Heart right ventricle (tissue), 16 donors: ENCODE results near the gene EIPR1. TPM values are rescaled to one million over a fixed set of nuclear protein-coding genes. Genes with fewer than 3 reads are reported as not detected.

Experiments used
- ATAC-seq, 8 donors: fragments of 200-7000 bp; cut with Tn5 transposase; one replicate each; pipeline ENCODE4 v1.9.1; 2020; ENCODE audit warnings: mild to moderate bottlenecking in 8 of 8, moderate library complexity in 8 of 8, moderate number of reproducible peaks in 1 of 8
- DNase-seq, 2 donors: peaks; one replicate each; pipeline ENCODE4 v3.0.0-alpha.2; 2020
- H3K27ac ChIP-seq, 10 donors: fragments of 200-600 bp; sonication (generic) in 2 of 10; one replicate each; pipeline versions ENCODE4 v1.5.0 to v1.8.0; 2020 to 2022; ENCODE audit warnings: mild to moderate bottlenecking in 3 of 10
- H3K27me3 ChIP-seq, 7 donors: fragments of 200-600 bp; one replicate each; pipeline ENCODE4 v1.8.0; 2021 to 2022; ENCODE audit warnings: mild to moderate bottlenecking in 2 of 7
- H3K36me3 ChIP-seq, 9 donors: fragments of 200-600 bp; sonication (generic) in 1 of 9; one replicate each; pipeline versions ENCODE4 v1.5.0 to v1.8.0; 2020 to 2022; ENCODE audit warnings: mild to moderate bottlenecking in 2 of 9
- H3K4me1 ChIP-seq, 9 donors: fragments of 200-600 bp; sonication (generic) in 1 of 9; one replicate each; pipeline versions ENCODE4 v1.5.0 to v1.8.0; 2020 to 2022; ENCODE audit warnings: mild to moderate bottlenecking in 4 of 9
- H3K4me3 ChIP-seq, 10 donors: fragments of 200-600 bp; sonication (generic) in 2 of 10; one replicate each; pipeline versions ENCODE4 v1.5.0 to v1.8.0; 2020 to 2022; ENCODE audit warnings: mild to moderate bottlenecking in 7 of 10, moderate library complexity in 2 of 10
- H3K9me3 ChIP-seq, 11 donors: fragments of 200-600 bp in 10 of 11; sonication (generic) in 2 of 11; one replicate each; pipeline versions ENCODE4 v1.5.0 to v1.8.0; 2013 to 2022; ENCODE audit warnings: mild to moderate bottlenecking in 2 of 11, control low read depth in 1 of 11, moderate library complexity in 1 of 11
- CTCF ChIP-seq, 9 donors: fragments of 200-600 bp; sonication (generic) in 2 of 9; IDR thresholded peaks; one replicate each; pipeline versions ENCODE4 v1.5.0 to v1.8.0; 2021 to 2022; ENCODE audit warnings: antibody characterized with exemption in 9 of 9, mild to moderate bottlenecking in 5 of 9, moderate library complexity in 1 of 9
- WGBS, 2 donors: extraction: QIAGEN DNeasy Blood & Tissue Kit; methylation state at CpG; one replicate each; pipeline ENCODE4 v1.1.7; 2013; ENCODE audit warnings: inconsistent platforms in 1 of 2; 5-methylcytosine and 5-hydroxymethylcytosine counted together
- intact Hi-C, 10 donors: fragments of 100-400 bp; cut with DNase I; formaldehyde crosslinking; loops; one replicate each; pipeline versions ENCODE4 v1.11.1 to v1.14.2; 2022
- polyA plus RNA-seq, 2 donors: library from polyadenylated mRNA; stranded (reverse); fragments of 200-250 nt; gene quantifications; one replicate each; pipeline ENCODE4 v1.2.3, GENCODE V29; 2013
- total RNA-seq, 10 donors: library from RNA; stranded (reverse); fragmentation: NEBNext Ultra II Directional in 3 of 10; extraction: Animal tissue kit (Norgen Biotek cat#: 25700) in 3 of 10; gene quantifications; one replicate each; pipeline versions ENCODE4 v1.2.1 to v1.2.4, GENCODE V29; 2021 to 2023
- donor health status: Arrhythmogenic right ventricular cardiomyopathy.
- donor health status: ischemic (EF 13 %, LVEDD 7.1; RV severe dilation, severe dysfunction).
- donor health status: healthy with polysubstance abuse.
- donor health status: DM: no; HTN: yes; CAD: no.
- donor health status: DM: no; HTN: no; CAD: no.
- donor health status: ischemic (EF 25% LVEDD 6.9; RV normal size, moderate dysfunction).
- donor health status: ischemic (EF 25% LVEDD 5.7; RV mildly dilated, moderate dysfunction).
- donor health status: healthy.
- donor health status: DM: yes; HTN: yes; CAD: no.
- donor health status: Ischemic cardiomyopathy.
- donor health status: ischemic (EF 35%, LVEDD 5.7; RV mildly dilated, moderate dysfunction).
- donor health status: nonischemic (EF 11% LVEDD 7.7; RV severe dilation, severe dysfunction).
- donor health status: DM: yes; HTN: yes; CAD: no.
- donor health status: PGD.
- donor health status: ischemic (EF 29% LVEDD 5.4; RV normal size, mild dysfunction).
- donor health status: nonischemic (EF 23%, LVEDD 6.1; RV moderate dilation, normal function).

Gene EIPR1
- total and polyA plus RNA-seq, 12 donors, result 6.8 to 22.3 (median 12.0) TPM

DNA sequence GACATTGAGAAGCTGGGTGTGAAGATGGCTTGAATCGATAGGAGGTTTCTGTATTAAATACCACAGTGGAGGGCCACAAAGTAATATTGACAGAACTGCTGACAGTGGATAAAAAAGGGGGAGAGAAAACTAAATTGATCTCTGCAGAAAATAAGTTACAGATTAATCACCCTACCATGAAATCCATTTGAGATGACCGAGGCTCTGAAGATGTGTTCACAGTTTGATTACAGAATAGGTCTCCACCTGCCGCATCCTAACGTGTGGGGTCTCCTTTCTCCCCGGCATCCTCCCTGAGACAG lies 165.6 kb downstream of the EIPR1 start:
- no peak overlapping the region for H3K27ac ChIP-seq
- TF ChIP-seq CTCF (IDR thresholded peaks at IDR 0.05), result no peak
- DNase-seq (no peak), ATAC-seq (no peak)
- intact Hi-C loops, result no loop called here
- H3K4me3 ChIP-seq, result no peak overlapping the region
- peaks cover 0 to 21% (median 0%) of the 10 kb centered on the region in 9 donors for H3K36me3 ChIP-seq
- no peaks in the 10 kb centered on the region for H3K9me3 ChIP-seq
- no peaks in the 10 kb centered on the region for H3K27me3 ChIP-seq
- 98 to 99% methylated on average over 5 of the region's 5 CpGs for WGBS, 2 donors
- H3K4me1 ChIP-seq, result no peaks in the 10 kb centered on the region

- 90 to 91% methylated on average over 26 of the region's 26 CpGs for WGBS, 2 donors
Measured at GRCh38 chr2:3211256-3212060, 166.2 kb downstream of the EIPR1 start.

DNA sequence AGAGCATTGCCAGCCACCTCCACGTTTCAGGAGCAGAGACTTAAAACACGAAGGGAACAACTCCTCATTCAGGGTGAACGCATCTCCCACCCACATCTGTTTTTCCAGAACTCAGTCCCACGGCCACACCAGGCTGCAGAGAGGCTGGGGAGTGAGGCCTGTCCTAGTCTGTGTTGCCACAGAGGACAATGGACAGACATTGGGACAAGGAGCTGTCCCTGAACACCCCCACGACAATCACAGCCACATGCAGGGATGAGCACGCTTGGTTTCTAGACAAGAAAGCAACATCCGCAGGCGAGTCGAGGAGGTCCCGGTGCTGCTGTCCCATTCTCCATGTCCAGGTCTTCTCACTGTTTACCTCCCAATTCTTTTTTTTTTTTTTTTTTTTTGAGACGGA lies 167.4 kb downstream of the EIPR1 start:
- no peak overlapping the region for H3K4me3 ChIP-seq
- no peak overlapping the region for H3K27ac ChIP-seq
- H3K27me3 ChIP-seq, result no peaks in the 10 kb centered on the region
- no peaks in the 10 kb centered on the region for H3K4me1 ChIP-seq
- peaks cover 0 to 21% (median 0%) of the 10 kb centered on the region in 9 donors for H3K36me3 ChIP-seq
- H3K9me3 ChIP-seq, result peaks cover 0 to 5% (median 0%) of the 10 kb centered on the region in 11 donors
- no peak for DNase-seq
- no peak for ATAC-seq
- no peak for TF ChIP-seq CTCF (IDR thresholded peaks at IDR 0.05)
- intact Hi-C loops, result no loop called here
- WGBS, 2 donors, result 88 to 94% methylated on average over 10 to 11 of the region's 11 CpGs

More at GRCh38 chr2:3211256-3212060, 166.2 kb downstream of the EIPR1 start:
- Histone ChIP-seq H3K36me3 (peaks cover 0 to 21% (median 0%) of the 10 kb centered on the region in 9 donors), H3K9me3 (no peaks in the 10 kb centered on the region), H3K27ac (no peak overlapping the region), H3K27me3 (no peaks in the 10 kb centered on the region), H3K4me3 (no peak overlapping the region), H3K4me1 (no peaks in the 10 kb centered on the region)
- no peak for TF ChIP-seq CTCF (IDR thresholded peaks at IDR 0.05)
- ATAC-seq (no peak), DNase-seq (no peak)
- intact Hi-C loops, result no loop called here

- H3K4me1 ChIP-seq, result no peaks in the 10 kb centered on the region
- peaks cover 0 to 21% (median 0%) of the 10 kb centered on the region in 9 donors for H3K36me3 ChIP-seq
- H3K27me3 ChIP-seq, result no peaks in the 10 kb centered on the region
- ATAC-seq (no peak), DNase-seq (no peak)
- no peak overlapping the region for H3K4me3 ChIP-seq
- H3K9me3 ChIP-seq, result peaks cover 0 to 6% (median 0%) of the 10 kb centered on the region in 11 donors
- 96 to 97% methylated on average over 12 of the region's 12 CpGs for WGBS, 2 donors
- TF ChIP-seq CTCF (IDR thresholded peaks at IDR 0.05), result no peak
- intact Hi-C loops, result no loop called here
- no peak overlapping the region for H3K27ac ChIP-seq
Measured at GRCh38 chr2:3209258-3209657, 168.4 kb downstream of the EIPR1 start.
